GM18505 (cell line): ENCODE measurements around the gene STXBP2.

Experiments
- ATAC-seq: cut with Tn5 transposase; IDR thresholded peaks from one replicate; pipeline ENCODE4 v1.9.1; 2021; ENCODE audit not compliant: unreplicated experiment
- POLR2A ChIP-seq: IDR thresholded peaks from 4 replicates; pipeline ENCODE4 v1.6.1; 2011; ENCODE audit warnings: borderline replicate concordance; ENCODE audit not compliant: insufficient read depth, insufficient read length; ENCODE audit errors: extremely low read depth

The STXBP2 gene

GRCh38 chr19:7677669-7678311 lies 40.9 kb downstream of the STXBP2 start:
- TF ChIP-seq POLR2A: no peak
- no peak for ATAC-seq

DNA sequence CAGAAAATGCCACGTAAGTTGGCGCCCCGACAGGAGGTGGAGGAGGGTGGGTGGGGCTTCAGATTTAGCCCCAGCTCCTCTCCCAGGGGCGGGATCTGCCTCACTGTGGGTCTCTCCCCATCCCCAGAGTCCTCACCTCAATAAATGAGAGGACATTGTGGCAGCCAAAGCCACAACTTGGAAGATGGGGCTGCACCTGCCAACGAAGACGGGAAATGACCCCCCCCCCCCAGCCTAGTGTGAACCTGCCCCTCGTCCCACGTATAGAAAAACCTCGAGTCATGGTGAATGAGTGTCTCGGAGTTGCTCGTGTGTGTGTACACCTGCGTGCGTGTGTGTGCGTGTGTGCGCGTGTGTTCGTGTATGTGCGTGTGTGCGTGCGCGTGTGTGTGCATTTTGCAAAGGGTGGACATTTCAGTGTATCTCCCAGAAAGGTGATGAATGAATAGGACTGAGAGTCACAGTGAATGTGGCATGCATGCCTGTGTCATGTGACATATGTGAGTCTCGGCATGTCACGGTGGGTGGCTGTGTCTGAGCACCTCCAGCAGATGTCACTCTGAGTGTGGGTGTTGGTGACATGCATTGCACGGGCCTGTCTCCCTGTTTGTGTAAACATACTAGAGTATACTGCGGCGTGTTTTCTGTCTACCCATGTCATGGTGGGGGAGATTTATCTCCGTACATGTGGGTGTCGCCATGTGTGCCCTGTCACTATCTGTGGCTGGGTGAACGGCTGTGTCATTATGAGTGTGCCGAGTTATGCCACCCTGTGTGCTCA lies 42.3 kb downstream of the STXBP2 start:
- peak; percentile 18 for TF ChIP-seq POLR2A
- ATAC-seq: no peak

- TF ChIP-seq POLR2A: peak; percentile 8
- ATAC-seq: no peak
These were observed 43.1 kb downstream of the STXBP2 start for GRCh38 chr19:7679771-7680605.

DNA sequence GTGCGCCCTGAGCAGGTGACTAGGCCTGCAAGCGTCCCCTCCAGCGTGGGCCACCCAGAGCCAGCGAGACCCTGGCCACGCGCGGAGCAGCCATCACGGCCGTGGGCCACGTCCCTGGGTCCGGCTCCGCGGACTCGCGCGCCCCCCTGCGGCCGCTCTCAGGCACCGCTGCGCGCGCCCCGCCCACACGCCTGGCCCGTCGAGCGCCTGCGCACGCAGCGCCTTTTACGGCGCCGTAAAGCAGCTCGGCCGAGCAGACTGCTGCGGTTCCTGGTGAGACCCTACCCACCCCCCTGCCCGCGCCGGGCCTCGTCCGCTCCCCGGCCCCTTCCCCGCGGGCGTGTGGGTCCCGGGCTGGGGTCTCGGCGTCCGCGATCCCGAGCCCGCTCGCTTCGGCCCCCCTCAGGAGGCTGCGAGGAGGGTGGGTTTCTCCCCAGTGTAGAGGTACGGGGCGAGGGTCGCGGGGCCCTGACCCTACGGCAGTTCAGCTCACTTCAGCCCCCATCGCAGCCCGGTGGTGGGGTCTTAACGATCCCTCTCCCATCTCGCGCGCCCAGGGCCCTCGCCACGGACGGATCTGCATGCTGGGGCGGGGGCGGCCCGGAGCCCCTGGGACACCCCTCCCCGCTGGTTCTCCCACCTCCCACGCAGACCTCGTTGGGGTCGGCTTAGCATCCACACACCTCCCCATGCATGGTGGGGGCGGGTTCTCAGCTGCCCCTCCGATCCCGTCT lies 43.9 kb downstream of the STXBP2 start, which contains the start of gene TRAPPC5:
TSS of gene TRAPPC5 (plus strand) at position 228 of the 734 bp plus-strand sequence. CDS start 1,421 bp downstream, outside the sequence.
- peak; percentile 62 for ATAC-seq
- TF ChIP-seq POLR2A: peak; percentile 44

DNA sequence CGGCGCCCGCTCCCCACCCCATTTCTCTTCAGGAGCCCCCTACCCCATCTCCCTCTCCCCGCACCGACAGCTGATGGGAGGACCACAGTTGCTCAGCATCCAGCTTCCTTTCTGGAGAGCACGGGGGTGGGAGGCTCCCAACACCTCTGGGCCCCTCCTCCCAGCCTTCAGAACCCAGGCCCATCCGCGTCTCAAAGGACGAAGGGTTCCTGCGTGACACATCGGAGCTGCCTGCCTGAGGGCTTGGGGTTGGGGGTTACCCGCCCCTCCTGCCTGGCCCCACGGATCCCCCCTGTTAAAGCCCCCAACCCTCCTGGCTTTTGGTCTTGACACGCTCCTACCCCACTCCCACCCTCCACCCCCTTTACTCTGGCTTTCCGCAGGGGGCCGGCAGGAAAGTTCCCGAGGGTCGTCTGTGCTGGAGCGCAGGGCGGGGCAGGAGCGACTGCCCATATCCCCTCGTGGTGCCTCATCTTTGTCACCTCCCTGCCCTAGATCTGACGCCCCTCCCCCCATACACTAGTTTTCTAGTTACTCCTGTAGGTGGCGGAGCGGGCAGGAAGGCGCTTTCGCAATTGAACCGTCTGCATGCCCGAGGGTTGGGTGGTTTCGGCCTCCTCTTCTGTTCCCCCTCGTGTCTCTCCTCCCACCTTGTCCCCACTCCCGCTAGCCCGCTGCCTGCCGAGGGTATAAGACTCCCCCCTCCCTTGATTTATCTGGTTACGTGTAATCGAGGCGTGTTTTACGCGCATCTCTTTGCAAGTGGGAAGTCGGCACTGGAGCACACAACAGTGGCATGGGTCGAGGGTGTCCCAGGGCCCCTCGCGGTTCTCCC lies 44.6 kb downstream of the STXBP2 start:
- ATAC-seq: no peak
- TF ChIP-seq POLR2A: peak; percentile 39

- no peak for TF ChIP-seq POLR2A
- ATAC-seq: no peak
These were observed 45.4 kb downstream of the STXBP2 start for GRCh38 chr19:7682175-7682855.

- TF ChIP-seq POLR2A: no peak
- no peak for ATAC-seq
These were observed 48.9 kb downstream of the STXBP2 start for GRCh38 chr19:7685546-7686445.

DNA sequence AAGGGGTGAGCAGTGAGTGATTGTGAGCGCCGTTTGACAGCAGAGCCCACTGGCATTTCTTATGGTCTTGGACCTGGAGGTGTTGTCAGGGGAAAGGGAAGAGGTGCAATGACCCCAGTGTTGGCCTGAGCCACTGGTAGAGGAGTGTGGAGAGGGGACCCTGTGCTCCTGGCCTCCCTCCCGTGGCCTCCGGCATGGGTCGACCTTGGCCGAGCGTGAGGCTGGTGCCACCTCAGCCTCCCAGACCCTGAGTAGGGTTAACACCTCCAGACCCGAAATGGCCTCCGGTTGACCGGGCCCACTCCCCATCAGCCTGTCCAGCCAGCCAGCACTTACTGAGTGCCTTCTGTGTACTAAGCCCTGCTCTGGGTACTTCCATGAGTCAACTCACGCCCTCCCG lies 50.3 kb downstream of the STXBP2 start:
- TF ChIP-seq POLR2A: peak; percentile 41
- ATAC-seq: no peak

GRCh38 chr19:7689165-7689564 lies 52.3 kb downstream of the STXBP2 start:
- ATAC-seq: no peak
- no peak for TF ChIP-seq POLR2A

DNA sequence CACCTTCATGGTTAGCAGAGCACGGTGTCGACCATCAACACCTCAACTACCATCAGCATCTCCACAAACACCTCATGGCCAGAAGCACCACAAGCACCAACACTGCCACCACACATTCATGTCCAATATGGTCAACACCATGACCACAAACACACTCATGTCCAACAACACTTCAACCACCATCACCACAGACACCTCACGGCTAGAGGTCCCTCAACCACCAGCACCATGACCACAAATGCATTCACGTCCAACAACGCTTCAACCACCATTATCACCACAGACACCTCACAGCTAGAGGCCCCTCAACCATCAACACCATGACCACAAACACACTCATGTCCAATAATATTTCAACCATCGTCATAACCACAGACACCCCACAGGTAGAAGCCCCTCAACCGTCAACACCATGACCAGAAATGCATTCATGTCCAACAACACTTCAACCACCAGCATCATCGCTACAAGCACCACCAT lies 53.9 kb downstream of the STXBP2 start:
- no peak for ATAC-seq
- no peak for TF ChIP-seq POLR2A
